Effector CD4-positive, alpha-beta T cell (primary cell): ENCODE data around the gene C2orf92.

Experiments used
- DNase-seq: peaks from one replicate; pipeline ENCODE4 v3.0.0-alpha.2; 2020

Gene C2orf92

DNA sequence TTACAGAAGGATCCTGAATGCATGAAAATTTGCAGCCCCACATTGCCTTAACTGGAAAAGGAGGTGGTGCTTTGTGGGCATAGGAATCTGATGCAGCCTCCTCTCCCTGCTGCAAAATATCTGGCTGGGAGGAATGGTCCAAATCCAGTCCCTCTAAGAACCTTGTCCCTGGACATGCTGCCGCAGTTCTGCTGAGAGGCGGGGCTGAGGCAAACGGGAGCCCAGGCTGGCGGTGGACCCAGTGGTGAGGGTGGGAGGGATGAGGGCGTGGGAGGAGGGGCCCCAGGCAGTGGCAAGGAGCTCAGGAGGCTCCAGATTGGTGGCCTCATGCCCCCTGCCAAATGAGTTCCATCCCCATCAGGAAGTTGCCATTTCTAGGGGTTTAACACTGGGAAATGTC is 80.1 kb downstream of the C2orf92 start:
- DNase-seq: no peak

DNA sequence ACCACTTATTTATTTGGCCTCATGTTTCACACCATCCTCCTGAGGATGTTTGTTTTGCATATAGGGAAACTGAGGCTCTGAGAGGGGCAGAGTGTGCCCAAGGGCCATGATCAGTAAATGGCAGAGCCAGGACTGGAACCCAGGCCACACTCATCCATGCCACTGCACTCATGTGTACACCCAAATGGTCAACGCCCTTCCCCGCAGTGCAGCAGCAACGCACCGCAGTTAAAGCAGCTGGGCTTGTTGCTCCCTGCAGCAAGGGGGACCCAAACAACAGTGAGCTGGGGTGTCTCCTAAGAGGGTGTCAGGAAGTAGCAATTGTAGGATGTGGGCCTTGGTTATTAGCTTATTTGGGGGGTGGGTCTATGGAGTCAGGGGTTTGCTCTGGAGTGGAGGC is 80.5 kb downstream of the C2orf92 start:
- no peak for DNase-seq

DNA sequence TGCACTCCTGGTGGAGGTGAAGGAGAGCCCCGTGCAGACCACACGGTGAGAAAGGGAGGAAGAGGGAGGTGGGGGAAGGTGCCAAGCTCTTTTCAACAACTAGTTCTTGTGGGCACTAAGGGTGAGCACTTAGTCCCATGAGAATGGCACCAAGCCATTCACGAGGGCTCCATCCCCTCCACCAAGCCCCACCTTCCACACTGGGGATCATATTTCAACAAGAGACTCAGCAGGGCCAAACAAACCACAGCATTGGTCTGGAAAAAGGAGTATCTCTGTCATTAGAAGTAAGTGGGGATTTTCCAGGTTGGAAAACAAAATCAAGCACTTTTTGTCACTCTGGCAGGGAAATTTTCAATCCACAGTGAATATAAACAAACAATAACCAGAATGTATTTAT is 82.2 kb downstream of the C2orf92 start:
- no peak for DNase-seq
